Endothelial cell of umbilical vein (primary cell): ENCODE measurements around the gene KHSRP. TPM values are rescaled to one million over a fixed set of nuclear protein-coding genes. Genes with fewer than 3 reads are reported as not detected.
A peak's percentile ranks its signal among the peaks of the same experiment; 100 is the strongest.

ENCODE experiments used
- BruUV-seq: library from RNA; stranded (reverse); fragments of 400-500 nt; replicated peaks from 2 replicates; lab custom pipeline; 2021; lab: Mats Ljungman, UMichigan
- CTCF ChIA-PET: fragments of 300-600, 350-600 bp; sonication (Branson Sonifier 250); formaldehyde crosslinking; loops from one replicate; lab custom pipeline; 2021; ENCODE audit warnings: antibody characterized with exemption, inconsistent platforms; lab: Charles Lee
- POLR2A ChIA-PET: fragments of 300-600, 350-600 bp; sonication (Branson Sonifier 250); formaldehyde crosslinking; loops from one replicate; lab custom pipeline; 2021; ENCODE audit warnings: antibody characterized with exemption, inconsistent platforms; lab: Charles Lee
- DNase-seq: peaks from one replicate; pipeline ENCODE4 v3.0.0-alpha.2; 2011; ENCODE audit warnings: low read depth, low spot score
- FAIRE-seq: peaks from 2 replicates; lab custom pipeline; 2011; peaks lifted over from hg19 to GRCh38; lab: Jason Lieb, UNC
- H2AFZ ChIP-seq: 2 replicates; pipeline ENCODE4 v1.6.0; 2012; ENCODE audit warnings: low read depth, low read length, control low read depth, inconsistent platforms
- H3K27ac ChIP-seq: 2 replicates; pipeline ENCODE4 v1.5.1; 2011; ENCODE audit warnings: low read depth, mild to moderate bottlenecking, control low read depth, low read length, moderate library complexity; ENCODE audit not compliant: insufficient read depth
- H3K27me3 ChIP-seq, 2 experiments: 2 replicates each; pipeline versions ENCODE4 v1.6.0 to v1.6.1; 2011; ENCODE audit warnings: low read length in 2 of 2, mixed read lengths in 1 of 2; ENCODE audit not compliant: control insufficient read depth in 2 of 2, insufficient read depth in 2 of 2
- H3K36me3 ChIP-seq, 2 experiments: 2 replicates in 1 of 2; 3 replicates in 1 of 2; pipeline ENCODE4 v1.5.1; 2011; ENCODE audit warnings: low read length in 2 of 2, mild to moderate bottlenecking in 1 of 2, moderate library complexity in 1 of 2; ENCODE audit not compliant: control insufficient read depth in 2 of 2, insufficient read depth in 2 of 2; ENCODE audit errors: extremely low read depth in 1 of 2
- H3K4me1 ChIP-seq: 3 replicates; pipeline ENCODE4 v1.5.1; 2011; ENCODE audit warnings: mild to moderate bottlenecking, low read length; ENCODE audit not compliant: control insufficient read depth, insufficient read depth; ENCODE audit errors: extremely low read depth
- H3K4me2 ChIP-seq: 2 replicates; pipeline ENCODE4 v1.6.1; 2011; ENCODE audit warnings: low read length, control low read depth, mixed read lengths; ENCODE audit not compliant: insufficient read depth
- H3K4me3 ChIP-seq, 3 experiments: fragments of 200-600 bp in 1 of 3; sonication (generic), shearing (Covaris generic) in 1 of 3; replicated peaks in 1 of 3; 2 replicates each; pipeline ENCODE4 v1.5.1; 2011 to 2016; ENCODE audit warnings: control low read depth in 3 of 3, low read length in 3 of 3, mild to moderate bottlenecking in 2 of 3, inconsistent platforms in 1 of 3, low read depth in 1 of 3, moderate library complexity in 1 of 3; ENCODE audit not compliant: insufficient read depth in 1 of 3
- H3K79me2 ChIP-seq: 2 replicates; pipeline ENCODE4 v1.6.0; 2012; ENCODE audit warnings: low read length, inconsistent platforms; ENCODE audit not compliant: control insufficient read depth, insufficient read depth
- H3K9ac ChIP-seq: replicated peaks from 2 replicates; pipeline ENCODE3; 2011; ENCODE audit warnings: low read length, control low read depth; ENCODE audit not compliant: insufficient read depth; ENCODE audit errors: extremely low read depth
- H3K9me1 ChIP-seq: replicated peaks from 3 replicates; pipeline ENCODE4 v1.6.0; 2011; ENCODE audit warnings: mild to moderate bottlenecking, low read length; ENCODE audit not compliant: control insufficient read depth, insufficient read depth; ENCODE audit errors: extremely low read depth
- H3K9me3 ChIP-seq: replicated peaks from 2 replicates; pipeline ENCODE4 v1.5.1; 2012; ENCODE audit warnings: low read length, inconsistent platforms; ENCODE audit not compliant: control insufficient read depth, insufficient read depth
- H4K20me1 ChIP-seq: replicated peaks from 2 replicates; pipeline ENCODE3; 2011; ENCODE audit warnings: mild to moderate bottlenecking, low read length; ENCODE audit not compliant: control insufficient read depth, insufficient read depth; ENCODE audit errors: extremely low read depth
- CTCF ChIP-seq, 2 donors: IDR thresholded peaks; 1 replicate in 1 of 2; 2 replicates in 1 of 2; pipeline ENCODE4 v1.5.1; 2011; ENCODE audit warnings: low read length in 2 of 2, mild to moderate bottlenecking in 2 of 2, moderate library complexity in 2 of 2, control low read depth in 1 of 2, inconsistent platforms in 1 of 2, low read depth in 1 of 2; ENCODE audit not compliant: insufficient read depth in 1 of 2; ENCODE audit errors: extremely low read depth in 1 of 2
- EZH2 ChIP-seq: IDR thresholded peaks from 2 replicates; pipeline ENCODE4 v1.6.1; 2012; ENCODE audit warnings: borderline replicate concordance, low read depth, mild to moderate bottlenecking, moderate library complexity, low read length, inconsistent platforms; ENCODE audit not compliant: severe bottlenecking
- FOS ChIP-seq: IDR thresholded peaks from 2 replicates; pipeline ENCODE4 v1.6.1; 2011; ENCODE audit warnings: mild to moderate bottlenecking, low read length, moderate library complexity, borderline replicate concordance; ENCODE audit not compliant: insufficient read depth
- GATA2 ChIP-seq: IDR thresholded peaks from 2 replicates; pipeline ENCODE4 v1.7.0; 2011; ENCODE audit warnings: low read depth, mild to moderate bottlenecking, moderate library complexity, mixed read lengths, low read length; ENCODE audit not compliant: insufficient read length, insufficient read depth
- JUN ChIP-seq: IDR thresholded peaks from 2 replicates; pipeline ENCODE4 v1.6.1; 2011; ENCODE audit warnings: borderline replicate concordance, low read depth; ENCODE audit not compliant: insufficient read length, insufficient read depth
- MAX ChIP-seq: IDR thresholded peaks from 2 replicates; pipeline ENCODE4 v1.6.1; 2011; ENCODE audit not compliant: insufficient read depth, insufficient read length
- MYC ChIP-seq: IDR thresholded peaks from one replicate; pipeline ENCODE4 v1.6.1; 2011; ENCODE audit warnings: mild to moderate bottlenecking, low read depth, low read length
- POLR2A ChIP-seq: IDR thresholded peaks from 2 replicates; pipeline ENCODE4 v1.6.1; 2012; ENCODE audit warnings: low read depth, mild to moderate bottlenecking, control low read depth, low read length
- POLR2AphosphoS5 ChIP-seq: IDR thresholded peaks from 2 replicates; pipeline ENCODE4 v1.6.1; 2012; ENCODE audit warnings: low read depth, mild to moderate bottlenecking, control low read depth, low read length, moderate library complexity; ENCODE audit not compliant: insufficient read depth
- dilution Hi-C: fragments of 300-500 bp; cut with MboI; formaldehyde crosslinking; loops from one replicate; pipeline ENCODE4 v1.15.0; 2019; ENCODE audit warnings: low sequenced_read_pairs; ENCODE audit not compliant: extremely low pct_ligation_motif_present
- intact Hi-C: fragments of 100-400 bp; cut with micrococcal nuclease; formaldehyde crosslinking; loops from one replicate; pipeline ENCODE4 v1.10.0; 2022
- polyA plus RNA-seq, 4 experiments: library from polyadenylated mRNA; depleted of rRNA in 3 of 4; stranded (reverse) in 3 of 4; unstranded in 1 of 4; fragments of >200 nt; gene quantifications; 2 replicates each; pipeline versions ENCODE4 v1.2.1 to v1.2.3, GENCODE V29; 2011 to 2012; ENCODE audit warnings: missing spikeins in 1 of 4
- total RNA-seq: library from RNA; stranded (reverse); gene quantifications from 2 replicates; pipeline ENCODE4 v1.2.3, GENCODE V29; 2021

Gene KHSRP
- total and polyA plus RNA-seq, 2 donors (not counting 3 experiments of a cell fraction or from before 2014, with no cell fraction given), result 98.3 to 372 TPM

GRCh38 chr19:6460099-6460884, 35.7 kb upstream of the KHSRP start:
- Histone ChIP-seq H2AFZ (peak overlapping the region; percentile 98), H3K4me1 (peaks cover 7% of the 10 kb centered on the region), H4K20me1 (no peaks in the 10 kb centered on the region), H3K79me2 (no peaks in the 10 kb centered on the region), H3K27me3 (peaks cover 7 to 15% of the 10 kb centered on the region in 2 experiments), H3K36me3 (no peaks in the 10 kb centered on the region), H3K9me1 (no peaks in the 10 kb centered on the region), H3K9me3 (no peaks in the 10 kb centered on the region), H3K27ac (no peak overlapping the region), H3K4me3 (peak overlapping the region; percentile 54 to 72 (median 58)), H3K9ac (no peak overlapping the region), H3K4me2 (peak overlapping the region; percentile 90)
- no TSS peak for BruUV-seq
- DNase-seq (peak; percentile 95), FAIRE-seq (peak; percentile 92)
- dilution Hi-C loops (no loop called here), intact Hi-C loops (loop anchor here (1.0 to 5.0 kb wide), 2 partner anchors 35 to 402 kb away; no protein-coding TSS in a partner anchor)
- ChIA-PET CTCF (interaction anchor here (1.1 to 1.3 kb wide), 2 partner anchors 35 to 56 kb away, joined by 3 to 5 read pairs; partner anchors contain the start of gene KHSRP), POLR2A (no interaction called here)
- peak; percentile 63 to 65 for TF ChIP-seq CTCF (IDR thresholded peaks at IDR 0.05; ENCODE audit: extremely low read depth in 1 of 2, insufficient read depth in 1 of 2, low read depth in 1 of 2, low read length in 2 of 2)
- TF ChIP-seq JUN, result no peak
- no peak for TF ChIP-seq POLR2AphosphoS5
- no peak for TF ChIP-seq EZH2
- peak; percentile 6 for TF ChIP-seq FOS
- no peak for TF ChIP-seq MYC
- no peak for TF ChIP-seq GATA2
- TF ChIP-seq MAX, result no peak
- TF ChIP-seq POLR2A, result no peak
